ENCODE results near the gene ACSF2. TPM values are rescaled to one million over a fixed set of nuclear protein-coding genes. Genes with fewer than 3 reads are reported as not detected.
"Not testable (repeated sequence)": the region's sequence is repeated elsewhere in the genome, so short reads cannot be mapped to it uniquely, and the experiment has no call there.

The ACSF2 gene
- total and polyA plus RNA-seq, 4 donors = 10.1 to 50.7 (median 24.0) TPM

DNA sequence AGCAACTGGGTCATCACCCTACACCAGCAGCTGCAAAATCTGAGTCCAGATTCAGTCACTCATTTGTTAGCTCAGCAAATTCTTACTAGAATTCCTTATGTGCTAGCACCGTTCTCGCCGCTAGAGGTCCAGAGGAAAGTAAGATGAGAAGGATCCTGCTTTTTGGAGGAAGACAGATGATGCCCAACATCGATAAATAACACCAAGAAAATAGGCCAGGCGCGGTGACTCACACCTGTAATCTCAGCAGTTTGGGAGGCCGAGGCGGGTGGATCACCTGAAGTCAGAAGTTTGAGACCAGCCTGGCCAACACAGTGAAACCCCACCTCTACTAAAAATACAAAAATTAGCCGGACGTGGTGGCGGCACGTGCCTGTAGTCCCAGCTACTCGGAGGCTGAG, 46.7 kb downstream of the ACSF2 start:
- Histone ChIP-seq H3K27me3 (ENCODE audit: control insufficient read depth, insufficient read depth, low read length) (peaks cover 38% of the 10 kb centered on the region), H3K4me1 (ENCODE audit: control insufficient read depth, insufficient read depth, low read length) (peaks cover 53% of the 10 kb centered on the region)
- H3K27ac ChIP-seq (ENCODE audit: low read depth, low read length); H3K4me3 ChIP-seq (ENCODE audit: low read depth, low read length); H3K9me3 ChIP-seq (ENCODE audit: control insufficient read depth, insufficient read depth, low read length); H3K36me3 ChIP-seq (ENCODE audit: control insufficient read depth, insufficient read depth, low read length): not testable (repeated sequence)
- peak in 1 of 6 donors; percentile 32 for DNase-seq (ENCODE audit: low read depth in 4 of 6, low spot score in 6 of 6)
- WGBS (ENCODE audit: insufficient coverage) = 86% methylated on average over 10 of the region's 13 CpGs

DNA sequence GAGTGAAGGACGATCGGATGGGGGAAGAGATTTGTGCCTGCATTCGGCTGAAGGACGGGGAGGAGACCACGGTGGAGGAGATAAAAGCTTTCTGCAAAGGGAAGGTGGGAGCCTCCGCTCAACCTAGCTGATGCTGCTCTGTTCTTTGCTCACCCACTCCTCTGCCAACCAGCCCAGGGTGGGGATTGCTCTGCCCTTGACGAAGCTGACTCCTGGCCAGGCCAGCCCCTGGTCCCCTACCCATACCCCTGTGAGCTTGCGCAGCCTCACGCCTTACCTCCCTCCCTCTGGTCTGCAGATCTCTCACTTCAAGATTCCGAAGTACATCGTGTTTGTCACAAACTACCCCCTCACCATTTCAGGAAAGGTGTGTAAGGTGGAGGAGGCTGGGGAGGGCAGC, 47.9 kb downstream of the ACSF2 start:
- DNase-seq (ENCODE audit: low read depth in 4 of 6, low spot score in 6 of 6) = no peak
- Histone ChIP-seq H3K27ac (ENCODE audit: low read depth, low read length) (no peak overlapping the region), H3K4me1 (ENCODE audit: control insufficient read depth, insufficient read depth, low read length) (peaks cover 49% of the 10 kb centered on the region), H3K27me3 (ENCODE audit: control insufficient read depth, insufficient read depth, low read length) (peaks cover 27% of the 10 kb centered on the region), H3K36me3 (ENCODE audit: control insufficient read depth, insufficient read depth, low read length) (peaks cover 6% of the 10 kb centered on the region), H3K9me3 (ENCODE audit: control insufficient read depth, insufficient read depth, low read length) (no peaks in the 10 kb centered on the region), H3K4me3 (ENCODE audit: low read depth, low read length) (no peak overlapping the region)
- 96% methylated on average over 5 of the region's 11 CpGs for WGBS (ENCODE audit: insufficient coverage)

DNA sequence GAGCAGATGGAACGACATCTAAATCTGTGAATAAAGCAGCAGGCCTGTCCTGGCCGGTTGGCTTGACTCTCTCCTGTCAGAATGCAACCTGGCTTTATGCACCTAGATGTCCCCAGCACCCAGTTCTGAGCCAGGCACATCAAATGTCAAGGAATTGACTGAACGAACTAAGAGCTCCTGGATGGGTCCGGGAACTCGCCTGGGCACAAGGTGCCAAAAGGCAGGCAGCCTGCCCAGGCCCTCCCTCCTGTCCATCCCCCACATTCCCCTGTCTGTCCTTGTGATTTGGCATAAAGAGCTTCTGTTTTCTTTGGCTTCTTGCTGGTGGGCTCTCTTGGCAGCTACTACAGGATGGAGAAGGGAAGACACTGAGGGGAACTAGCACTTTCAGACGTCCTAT, 48.5 kb downstream of the ACSF2 start:
- Histone ChIP-seq H3K4me3 (ENCODE audit: low read depth, low read length) (no peak overlapping the region), H3K27ac (ENCODE audit: low read depth, low read length) (no peak overlapping the region), H3K4me1 (ENCODE audit: control insufficient read depth, insufficient read depth, low read length) (peaks cover 44% of the 10 kb centered on the region), H3K9me3 (ENCODE audit: control insufficient read depth, insufficient read depth, low read length) (no peaks in the 10 kb centered on the region), H3K36me3 (ENCODE audit: control insufficient read depth, insufficient read depth, low read length) (peaks cover 6% of the 10 kb centered on the region), H3K27me3 (ENCODE audit: control insufficient read depth, insufficient read depth, low read length) (peaks cover 21% of the 10 kb centered on the region)
- 52% methylated on average over 5 of the region's 6 CpGs for WGBS (ENCODE audit: insufficient coverage)
- DNase-seq (ENCODE audit: low read depth in 4 of 6, low spot score in 6 of 6) = peak in 2 of 6 donors; percentile 19 to 28

DNA sequence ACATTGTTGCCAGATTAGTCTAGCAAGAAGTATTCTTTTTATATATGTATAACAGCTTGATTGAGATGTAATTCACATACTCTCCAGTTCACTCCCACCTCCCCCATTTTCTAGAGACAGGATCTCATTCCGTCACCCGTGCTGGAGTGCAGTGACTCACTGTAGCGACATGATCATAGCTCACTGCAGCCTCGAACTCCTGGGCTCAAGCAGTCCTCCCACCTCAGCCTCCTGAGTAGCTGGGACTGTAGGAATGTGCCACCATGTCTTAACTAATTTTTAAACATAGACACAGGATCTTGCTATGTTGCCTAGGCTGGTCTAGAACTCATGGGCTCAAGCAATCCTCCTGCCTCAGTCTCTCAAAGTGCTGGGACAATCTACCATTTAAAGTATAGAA, 49.3 kb downstream of the ACSF2 start:
- Histone ChIP-seq H3K4me1 (ENCODE audit: control insufficient read depth, insufficient read depth, low read length) (peaks cover 44% of the 10 kb centered on the region), H3K9me3 (ENCODE audit: control insufficient read depth, insufficient read depth, low read length) (no peaks in the 10 kb centered on the region), H3K4me3 (ENCODE audit: low read depth, low read length) (no peak overlapping the region), H3K27ac (ENCODE audit: low read depth, low read length) (no peak overlapping the region), H3K36me3 (ENCODE audit: control insufficient read depth, insufficient read depth, low read length) (peaks cover 11% of the 10 kb centered on the region), H3K27me3 (ENCODE audit: control insufficient read depth, insufficient read depth, low read length) (peaks cover 12% of the 10 kb centered on the region)
- WGBS (ENCODE audit: insufficient coverage) = 73% methylated on average over 4 of the region's 4 CpGs
- no peak for DNase-seq (ENCODE audit: low read depth in 4 of 6, low spot score in 6 of 6)

DNA sequence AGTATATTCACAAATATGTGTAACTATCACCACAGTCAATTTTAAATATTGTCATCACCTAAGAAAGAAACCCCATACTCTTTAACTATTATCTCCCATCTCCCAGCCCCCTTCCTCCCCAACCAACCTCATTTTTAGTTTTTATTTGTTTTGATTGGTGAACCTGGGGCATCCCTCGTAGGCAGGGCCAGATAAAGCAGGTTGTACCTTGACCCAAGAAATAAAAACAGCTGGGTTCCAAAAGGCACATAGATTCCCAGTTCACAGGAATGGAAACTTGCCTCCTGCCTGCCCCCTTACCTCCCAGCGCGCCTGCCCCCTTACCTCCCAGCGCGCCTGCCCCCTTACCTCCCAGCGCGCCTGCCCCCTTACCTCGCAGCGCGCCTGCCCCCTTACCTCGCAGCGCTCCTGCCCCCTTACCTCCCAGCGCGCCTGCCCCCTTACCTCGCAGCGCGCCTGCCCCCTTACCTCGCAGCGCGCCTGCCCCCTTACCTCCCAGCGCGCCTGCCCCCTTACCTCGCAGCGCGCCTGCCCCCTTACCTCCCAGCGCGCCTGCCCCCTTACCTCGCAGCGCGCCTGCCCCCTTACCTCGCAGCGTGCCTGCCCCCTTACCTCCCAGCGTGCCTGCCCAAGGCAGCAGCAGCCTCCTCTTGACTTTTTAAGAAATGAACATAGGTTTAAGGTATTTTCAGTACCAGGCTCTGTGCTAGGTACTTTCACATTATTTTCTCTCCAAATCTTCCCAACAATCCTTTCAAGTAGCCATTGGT, 49.9 kb downstream of the ACSF2 start:
- not testable (repeated sequence) for DNase-seq (ENCODE audit: low read depth in 4 of 6, low spot score in 6 of 6); H3K4me3 ChIP-seq (ENCODE audit: low read depth, low read length); H3K27ac ChIP-seq (ENCODE audit: low read depth, low read length); H3K27me3 ChIP-seq (ENCODE audit: control insufficient read depth, insufficient read depth, low read length); H3K9me3 ChIP-seq (ENCODE audit: control insufficient read depth, insufficient read depth, low read length)
- 31% methylated on average over 7 of the region's 33 CpGs for WGBS (ENCODE audit: insufficient coverage)
- Histone ChIP-seq H3K36me3 (ENCODE audit: control insufficient read depth, insufficient read depth, low read length) (peaks cover 11% of the 10 kb centered on the region), H3K4me1 (ENCODE audit: control insufficient read depth, insufficient read depth, low read length) (peaks cover 38% of the 10 kb centered on the region)

DNA sequence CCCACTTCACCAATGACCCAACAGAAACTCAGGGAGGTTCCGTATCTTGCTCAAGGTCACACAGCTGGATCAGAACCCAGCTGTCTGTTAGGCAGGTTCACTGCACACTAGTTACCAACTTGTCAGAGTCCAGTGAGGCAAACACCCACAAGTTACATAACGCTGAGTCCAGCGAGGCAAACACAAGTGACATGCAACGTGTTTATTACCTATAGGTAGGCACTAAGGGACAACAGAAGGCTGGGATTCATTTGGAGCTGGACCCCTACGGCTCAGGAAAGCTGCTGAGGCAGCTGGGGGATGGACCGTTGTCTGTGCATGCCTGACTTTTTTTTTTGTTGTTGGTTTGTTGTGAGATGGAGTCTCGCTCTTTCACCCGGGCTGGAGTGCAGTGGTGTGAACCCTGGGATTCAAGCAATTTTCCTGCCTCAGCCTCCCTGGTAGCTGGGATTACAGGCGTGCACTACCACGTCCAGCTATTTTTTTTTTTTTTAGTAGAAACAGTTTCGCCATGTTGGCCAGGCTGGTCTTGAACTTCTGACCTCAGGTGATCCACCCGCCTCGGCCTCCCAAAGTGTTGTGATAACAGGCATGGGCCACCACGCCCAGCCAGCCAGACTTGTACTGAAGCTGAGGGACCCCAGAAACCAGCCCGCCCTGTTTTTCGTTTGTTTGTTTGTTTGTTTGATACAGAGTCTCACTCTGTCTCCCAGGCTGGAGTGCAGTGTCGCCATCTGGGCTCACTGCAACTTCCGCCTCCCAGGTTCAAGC, 50.7 kb downstream of the ACSF2 start:
- no peak overlapping the region for H3K4me3 ChIP-seq (ENCODE audit: low read depth, low read length)
- peaks cover 8% of the 10 kb centered on the region for H3K36me3 ChIP-seq (ENCODE audit: control insufficient read depth, insufficient read depth, low read length)
- WGBS (ENCODE audit: insufficient coverage) = 70% methylated on average over 16 of the region's 18 CpGs
- no peak for DNase-seq (ENCODE audit: low read depth in 4 of 6, low spot score in 6 of 6)
- H3K4me1 ChIP-seq (ENCODE audit: control insufficient read depth, insufficient read depth, low read length) = peaks cover 31% of the 10 kb centered on the region
- peaks cover 9% of the 10 kb centered on the region for H3K27me3 ChIP-seq (ENCODE audit: control insufficient read depth, insufficient read depth, low read length)
- H3K27ac ChIP-seq (ENCODE audit: low read depth, low read length) = no peak overlapping the region
- no peaks in the 10 kb centered on the region for H3K9me3 ChIP-seq (ENCODE audit: control insufficient read depth, insufficient read depth, low read length)

DNA sequence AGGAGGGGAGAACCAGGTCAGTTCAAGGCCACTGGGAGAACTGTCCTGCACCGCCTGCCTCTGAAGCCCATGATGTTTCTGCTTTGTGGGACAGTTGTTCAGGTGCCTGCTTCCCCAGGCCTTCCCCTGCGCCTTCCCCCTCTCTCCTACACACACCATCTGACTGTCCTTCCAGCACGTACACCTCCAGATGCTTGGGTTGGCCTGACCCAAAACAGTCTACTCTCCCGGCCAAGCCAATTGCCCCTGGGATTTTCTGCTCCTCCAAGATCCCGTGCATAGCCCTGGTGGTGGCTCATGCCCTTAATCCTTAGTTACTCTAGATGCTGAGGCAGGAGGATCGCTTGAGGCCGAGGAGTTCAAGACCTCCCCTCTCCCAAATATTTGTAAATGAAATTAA, 52.0 kb downstream of the ACSF2 start:
- 95% methylated on average over 3 of the region's 7 CpGs for WGBS (ENCODE audit: insufficient coverage)
- peaks cover 9% of the 10 kb centered on the region for H3K27me3 ChIP-seq (ENCODE audit: control insufficient read depth, insufficient read depth, low read length)
- H3K4me3 ChIP-seq (ENCODE audit: low read depth, low read length) = peak overlapping the region; percentile 89
- peak overlapping the region; percentile 81 for H3K27ac ChIP-seq (ENCODE audit: low read depth, low read length)
- H3K36me3 ChIP-seq (ENCODE audit: control insufficient read depth, insufficient read depth, low read length) = peaks cover 18% of the 10 kb centered on the region
- H3K4me1 ChIP-seq (ENCODE audit: control insufficient read depth, insufficient read depth, low read length) = peaks cover 23% of the 10 kb centered on the region
- no peaks in the 10 kb centered on the region for H3K9me3 ChIP-seq (ENCODE audit: control insufficient read depth, insufficient read depth, low read length)
- peak in 1 of 6 donors; percentile 18 for DNase-seq (ENCODE audit: low read depth in 4 of 6, low spot score in 6 of 6)

DNA sequence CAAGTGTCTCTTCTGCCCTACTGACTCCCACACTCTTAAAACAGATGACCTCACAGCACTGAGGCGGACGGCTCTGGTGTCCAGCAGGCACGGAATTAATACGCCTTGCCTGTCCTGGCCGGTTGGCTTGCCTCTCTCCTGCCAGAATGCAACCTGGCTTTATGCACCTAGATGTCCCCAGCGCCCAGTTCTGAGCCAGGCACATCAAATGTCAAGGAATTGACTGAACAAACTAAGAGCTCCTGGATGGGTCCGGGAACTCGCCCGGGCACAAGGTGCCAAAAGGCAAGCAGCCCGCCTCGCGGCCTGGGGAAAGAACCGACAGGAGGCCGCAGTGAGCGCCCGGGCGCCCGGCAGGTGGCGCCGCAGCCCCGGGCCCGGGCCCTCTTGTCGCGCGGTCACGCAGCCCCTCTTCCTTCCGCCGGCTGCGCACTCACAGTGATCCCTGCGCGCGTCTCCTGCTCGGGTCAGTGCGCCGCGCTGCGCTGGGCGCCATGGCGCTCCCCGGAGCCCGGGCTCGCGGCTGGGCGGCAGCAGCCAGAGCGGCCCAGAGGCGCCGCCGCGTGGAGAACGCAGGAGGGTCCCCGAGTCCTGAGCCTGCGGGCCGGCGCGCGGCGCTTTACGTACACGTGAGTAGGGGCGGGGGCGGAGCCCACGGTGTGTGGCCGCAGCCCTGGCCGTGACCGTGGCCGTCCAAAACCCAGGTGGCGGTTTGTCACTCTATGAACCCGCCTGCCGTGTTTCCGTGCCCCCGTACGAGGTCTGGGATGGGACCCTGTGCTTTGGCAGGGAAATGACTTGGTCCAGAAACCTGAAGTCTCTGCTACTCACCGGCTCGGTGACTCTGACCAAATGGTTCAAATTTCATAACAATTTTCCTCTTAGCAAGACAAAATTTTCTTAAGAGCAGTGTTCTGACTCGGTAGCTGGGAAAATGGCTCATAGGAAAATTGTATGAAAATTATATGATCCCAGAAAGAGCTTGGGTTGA, 52.7 kb downstream of the ACSF2 start, which contains the start of gene RSAD1:
RSAD1 (plus strand) TSS at position 470 of the 991 bp plus-strand sequence; CDS start at position 495, 25 bp downstream.
- 2% methylated on average over 73 of the region's 75 CpGs for WGBS (ENCODE audit: insufficient coverage)
- no peaks in the 10 kb centered on the region for H3K9me3 ChIP-seq (ENCODE audit: control insufficient read depth, insufficient read depth, low read length)
- H3K4me3 ChIP-seq (ENCODE audit: low read depth, low read length) = peak within 1 kb of the TSS; percentile 89
- peaks cover 25% of the 10 kb centered on the region for H3K36me3 ChIP-seq (ENCODE audit: control insufficient read depth, insufficient read depth, low read length)
- peaks cover 23% of the 10 kb centered on the region for H3K4me1 ChIP-seq (ENCODE audit: control insufficient read depth, insufficient read depth, low read length)
- DNase-seq (ENCODE audit: low read depth in 4 of 6, low spot score in 6 of 6) = peak; percentile 68 to 95 (median 76)
- H3K27ac ChIP-seq (ENCODE audit: low read depth, low read length) = peak within 1 kb of the TSS; percentile 84
- peaks cover 9% of the 10 kb centered on the region for H3K27me3 ChIP-seq (ENCODE audit: control insufficient read depth, insufficient read depth, low read length)

DNA sequence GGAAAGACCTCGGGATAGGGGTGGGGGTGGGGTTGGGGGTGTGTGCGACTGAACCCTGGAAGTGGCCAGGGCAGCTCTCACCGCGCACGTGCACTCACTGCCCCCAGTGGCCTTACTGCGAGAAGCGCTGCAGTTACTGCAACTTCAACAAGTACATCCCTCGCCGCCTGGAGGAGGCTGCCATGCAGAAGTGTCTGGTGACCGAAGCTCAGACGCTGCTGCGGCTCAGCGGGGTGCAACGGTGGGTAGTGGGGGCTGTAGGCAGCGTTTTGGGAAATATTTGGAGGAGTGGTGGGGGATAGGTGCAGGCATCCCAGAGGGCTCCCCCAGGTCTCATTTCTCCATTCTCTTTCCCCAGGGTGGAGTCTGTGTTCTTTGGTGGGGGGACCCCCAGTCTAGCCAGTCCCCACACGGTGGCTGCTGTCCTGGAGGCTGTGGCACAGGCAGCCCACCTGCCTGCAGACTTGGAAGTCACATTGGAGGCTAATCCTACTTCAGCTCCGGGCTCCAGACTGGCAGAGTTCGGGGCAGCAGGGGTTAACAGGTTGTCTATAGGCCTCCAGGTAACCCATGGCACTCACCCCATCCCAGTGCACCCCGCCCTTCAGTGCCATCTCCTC, 53.6 kb downstream of the ACSF2 start:
- H3K4me3 ChIP-seq (ENCODE audit: low read depth, low read length) = peak overlapping the region; percentile 89
- peak overlapping the region; percentile 25 for H3K27ac ChIP-seq (ENCODE audit: low read depth, low read length)
- 47% methylated on average over 6 of the region's 19 CpGs for WGBS (ENCODE audit: insufficient coverage)
- peaks cover 31% of the 10 kb centered on the region for H3K36me3 ChIP-seq (ENCODE audit: control insufficient read depth, insufficient read depth, low read length)
- peak in 2 of 6 donors; percentile 81 to 89 for DNase-seq (ENCODE audit: low read depth in 4 of 6, low spot score in 6 of 6)
- peaks cover 17% of the 10 kb centered on the region for H3K4me1 ChIP-seq (ENCODE audit: control insufficient read depth, insufficient read depth, low read length)
- H3K27me3 ChIP-seq (ENCODE audit: control insufficient read depth, insufficient read depth, low read length) = peaks cover 9% of the 10 kb centered on the region
- H3K9me3 ChIP-seq (ENCODE audit: control insufficient read depth, insufficient read depth, low read length) = no peaks in the 10 kb centered on the region

Data from spinal cord (tissue), 10 donors.